DOHH2 (cell line): ENCODE results near the gene TNK1.

Experiments used
- H3F3A ChIP-seq: fragments of 200-600 bp; sonication (generic), shearing (Covaris generic); 2 replicates; pipeline ENCODE4 v1.6.0; 2016; ENCODE audit warnings: antibody characterized with exemption, mild to moderate bottlenecking; ENCODE audit not compliant: control insufficient read depth, insufficient read depth
- H3K27ac ChIP-seq: fragments of 200-600 bp; sonication (generic); 2 replicates; pipeline ENCODE4 v1.5.1; 2014; ENCODE audit warnings: low read depth, mild to moderate bottlenecking, low read length, moderate library complexity
- H3K27me3 ChIP-seq: fragments of 200-600 bp; sonication (generic); 2 replicates; pipeline ENCODE4 v1.6.1; 2014; ENCODE audit warnings: mild to moderate bottlenecking, low read length, mixed read lengths; ENCODE audit not compliant: control insufficient read depth
- H3K36me3 ChIP-seq: fragments of 200-600 bp; sonication (generic); 2 replicates; pipeline ENCODE4 v1.6.1; 2014; ENCODE audit warnings: mild to moderate bottlenecking, low read length, moderate library complexity, mixed read lengths; ENCODE audit not compliant: control insufficient read depth
- H3K4me1 ChIP-seq: fragments of 200-600 bp; sonication (generic); 2 replicates; pipeline ENCODE4 v1.6.1; 2014; ENCODE audit warnings: mild to moderate bottlenecking, low read length, mixed read lengths; ENCODE audit not compliant: control insufficient read depth
- H3K4me2 ChIP-seq: fragments of 200-600 bp; sonication (generic); 2 replicates; pipeline ENCODE4 v1.6.0; 2014; ENCODE audit warnings: mild to moderate bottlenecking, low read length, moderate library complexity
- H3K4me3 ChIP-seq: fragments of 200-600 bp; sonication (generic); 2 replicates; pipeline ENCODE4 v1.5.1; 2014; ENCODE audit warnings: mild to moderate bottlenecking, low read length, mixed read lengths
- H3K79me2 ChIP-seq: fragments of 200-600 bp; sonication (generic); 2 replicates; pipeline ENCODE4 v1.6.1; 2014; ENCODE audit warnings: mild to moderate bottlenecking, low read length, mixed read lengths; ENCODE audit not compliant: control insufficient read depth
- H3K9me2 ChIP-seq: fragments of 200-600 bp; sonication (generic); replicated peaks from 2 replicates; pipeline ENCODE4 v1.6.1; 2014; ENCODE audit warnings: mild to moderate bottlenecking, low read length, mixed read lengths; ENCODE audit not compliant: control insufficient read depth
- H3K9me3 ChIP-seq: fragments of 200-600 bp; sonication (generic); 2 replicates; pipeline ENCODE4 v1.6.1; 2014; ENCODE audit warnings: antibody characterized with exemption, low read length, mixed read lengths; ENCODE audit not compliant: control insufficient read depth, insufficient read depth
- H4K20me1 ChIP-seq: fragments of 200-600 bp; sonication (generic); 2 replicates; pipeline ENCODE4 v1.6.0; 2014; ENCODE audit warnings: low read depth, mild to moderate bottlenecking, antibody characterized with exemption, low read length, moderate library complexity; ENCODE audit not compliant: control insufficient read depth, insufficient read depth
- EZH2phosphoT487 ChIP-seq: fragments of 200-600 bp; sonication (generic); IDR thresholded peaks from 2 replicates; pipeline ENCODE4 v1.6.1; 2017; ENCODE audit warnings: borderline replicate concordance, mild to moderate bottlenecking, antibody characterized with exemption, low read length, moderate library complexity, mixed read lengths
- TF ChIP-seq, protein P1 (sequence below): fragments of 200-600 bp; sonication (generic); IDR thresholded peaks from one replicate; pipeline ENCODE4 v1.5.1; 2014; ENCODE audit warnings: antibody characterized with exemption, mild to moderate bottlenecking, low read depth, low read length; ENCODE audit not compliant: poor library complexity, severe bottlenecking

The TNK1 gene

DNA sequence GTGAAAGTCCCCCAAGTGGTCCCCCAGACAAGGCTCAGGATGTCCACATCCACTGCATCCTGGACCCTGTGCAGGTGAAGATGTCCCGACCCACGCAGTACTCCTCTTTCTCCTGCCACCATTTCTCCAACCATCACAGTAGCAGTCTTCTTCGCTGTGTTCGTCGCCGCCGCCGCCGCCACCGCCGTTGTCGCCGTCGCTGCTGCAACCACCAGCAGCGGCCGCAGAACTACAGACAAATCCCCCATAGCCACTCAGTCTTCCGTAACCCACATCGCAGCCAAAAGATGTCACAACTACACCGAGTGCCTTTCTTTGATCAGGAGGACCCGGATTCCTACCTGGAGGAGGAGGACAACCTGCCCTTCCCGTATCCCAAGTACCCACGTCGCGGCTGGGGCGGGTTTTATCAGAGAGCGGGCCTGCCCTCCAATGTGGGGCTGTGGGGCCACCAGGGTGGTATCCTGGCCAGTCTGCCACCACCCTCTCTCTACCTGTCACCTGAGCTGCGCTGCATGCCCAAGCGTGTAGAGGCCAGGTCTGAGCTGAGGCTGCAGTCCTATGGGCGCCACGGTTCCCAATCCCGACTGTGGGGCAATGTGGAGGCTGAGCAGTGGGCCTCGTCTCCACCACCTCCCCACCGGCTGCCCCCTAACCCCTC lies 45.4 kb downstream of the TNK1 start:
- H3F3A ChIP-seq: no peaks in the 10 kb centered on the region
- no peaks in the 10 kb centered on the region for H3K79me2 ChIP-seq
- H3K27me3 ChIP-seq: no peaks in the 10 kb centered on the region
- H3K27ac ChIP-seq: no peak overlapping the region
- H3K9me2 ChIP-seq: no peaks in the 10 kb centered on the region
- TF ChIP-seq, protein P1, sequence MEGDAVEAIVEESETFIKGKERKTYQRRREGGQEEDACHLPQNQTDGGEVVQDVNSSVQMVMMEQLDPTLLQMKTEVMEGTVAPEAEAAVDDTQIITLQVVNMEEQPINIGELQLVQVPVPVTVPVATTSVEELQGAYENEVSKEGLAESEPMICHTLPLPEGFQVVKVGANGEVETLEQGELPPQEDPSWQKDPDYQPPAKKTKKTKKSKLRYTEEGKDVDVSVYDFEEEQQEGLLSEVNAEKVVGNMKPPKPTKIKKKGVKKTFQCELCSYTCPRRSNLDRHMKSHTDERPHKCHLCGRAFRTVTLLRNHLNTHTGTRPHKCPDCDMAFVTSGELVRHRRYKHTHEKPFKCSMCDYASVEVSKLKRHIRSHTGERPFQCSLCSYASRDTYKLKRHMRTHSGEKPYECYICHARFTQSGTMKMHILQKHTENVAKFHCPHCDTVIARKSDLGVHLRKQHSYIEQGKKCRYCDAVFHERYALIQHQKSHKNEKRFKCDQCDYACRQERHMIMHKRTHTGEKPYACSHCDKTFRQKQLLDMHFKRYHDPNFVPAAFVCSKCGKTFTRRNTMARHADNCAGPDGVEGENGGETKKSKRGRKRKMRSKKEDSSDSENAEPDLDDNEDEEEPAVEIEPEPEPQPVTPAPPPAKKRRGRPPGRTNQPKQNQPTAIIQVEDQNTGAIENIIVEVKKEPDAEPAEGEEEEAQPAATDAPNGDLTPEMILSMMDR: no peak
- no peak for TF ChIP-seq EZH2phosphoT487
- H3K4me2 ChIP-seq: no peak overlapping the region
- H3K9me3 ChIP-seq: no peaks in the 10 kb centered on the region
- no peaks in the 10 kb centered on the region for H3K36me3 ChIP-seq
- no peaks in the 10 kb centered on the region for H4K20me1 ChIP-seq
- no peaks in the 10 kb centered on the region for H3K4me1 ChIP-seq
- H3K4me3 ChIP-seq: no peak overlapping the region

DNA sequence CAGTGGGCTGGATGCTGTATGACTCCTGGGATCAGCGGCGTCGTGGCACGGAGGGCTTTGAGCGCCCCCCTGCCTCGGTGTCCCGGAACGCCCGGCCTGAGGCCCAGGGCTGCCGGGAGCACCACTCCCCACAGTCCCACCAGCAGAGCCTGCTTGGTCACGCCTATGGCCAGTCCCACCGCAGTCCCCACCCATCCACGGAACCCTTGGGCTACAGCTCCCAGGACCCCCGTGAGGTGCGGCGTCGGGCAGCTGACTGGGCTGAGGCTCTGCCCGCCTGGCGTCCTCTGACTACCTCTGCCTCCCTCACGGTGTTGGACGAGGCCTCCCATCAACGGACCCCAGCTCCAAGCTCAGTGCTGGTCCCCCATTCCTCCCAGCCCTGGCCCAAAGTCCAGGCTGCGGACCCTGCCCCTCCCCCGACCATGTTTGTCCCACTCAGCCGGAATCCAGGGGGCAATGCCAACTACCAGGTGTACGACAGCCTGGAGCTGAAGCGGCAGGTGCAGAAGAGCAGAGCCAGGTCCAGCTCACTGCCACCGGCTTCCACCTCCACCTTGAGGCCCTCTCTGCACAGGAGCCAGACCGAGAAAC lies 46.1 kb downstream of the TNK1 start:
- no peaks in the 10 kb centered on the region for H4K20me1 ChIP-seq
- H3K36me3 ChIP-seq: no peaks in the 10 kb centered on the region
- H3K4me1 ChIP-seq: no peaks in the 10 kb centered on the region
- H3K9me2 ChIP-seq: no peaks in the 10 kb centered on the region
- no peak for TF ChIP-seq EZH2phosphoT487
- TF ChIP-seq, protein P1: no peak
- H3K4me2 ChIP-seq: no peak overlapping the region
- H3K4me3 ChIP-seq: no peak overlapping the region
- H3K27me3 ChIP-seq: no peaks in the 10 kb centered on the region
- no peaks in the 10 kb centered on the region for H3F3A ChIP-seq
- no peaks in the 10 kb centered on the region for H3K79me2 ChIP-seq
- H3K9me3 ChIP-seq: no peaks in the 10 kb centered on the region
- H3K27ac ChIP-seq: no peak overlapping the region

DNA sequence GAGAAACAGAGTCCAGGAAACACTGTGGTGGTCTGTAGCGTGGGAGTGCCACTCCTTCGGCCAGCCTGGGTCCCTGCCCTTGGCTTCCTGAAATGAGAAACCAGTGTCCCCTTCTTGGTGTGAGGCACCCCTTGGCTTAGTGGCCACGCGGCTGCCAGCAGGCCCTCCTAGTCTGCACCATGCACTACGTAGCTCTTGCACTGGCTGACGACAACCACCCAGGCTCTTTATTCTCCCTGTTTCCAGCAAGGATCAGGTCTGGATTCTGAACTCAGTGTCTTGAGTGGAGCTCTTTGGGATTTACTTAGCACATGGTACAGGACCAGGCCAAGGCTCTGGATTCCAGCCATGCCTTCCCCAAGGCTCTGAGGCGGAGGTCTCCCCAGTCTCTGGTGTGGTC lies 46.7 kb downstream of the TNK1 start:
- no peaks in the 10 kb centered on the region for H3K4me1 ChIP-seq
- TF ChIP-seq, protein P1: no peak
- no peak for TF ChIP-seq EZH2phosphoT487
- no peak overlapping the region for H3K27ac ChIP-seq
- H3K79me2 ChIP-seq: no peaks in the 10 kb centered on the region
- H3K36me3 ChIP-seq: no peaks in the 10 kb centered on the region
- no peaks in the 10 kb centered on the region for H4K20me1 ChIP-seq
- H3K9me3 ChIP-seq: no peaks in the 10 kb centered on the region
- no peak overlapping the region for H3K4me3 ChIP-seq
- no peaks in the 10 kb centered on the region for H3K9me2 ChIP-seq
- no peaks in the 10 kb centered on the region for H3F3A ChIP-seq
- no peak overlapping the region for H3K4me2 ChIP-seq
- no peaks in the 10 kb centered on the region for H3K27me3 ChIP-seq
